ENCODE data around the gene VWA7. TPM values are rescaled to one million over a fixed set of nuclear protein-coding genes. Genes with fewer than 3 reads are reported as not detected.

Gene VWA7
- total RNA-seq, 1 donor from 2014 or later, result 0.54 TPM

GRCh38 chr6:31777667-31778050 is 531 bp upstream of the VWA7 start:
- Mint-ChIP-seq H3K27ac (ENCODE audit: unreplicated experiment) (no peak overlapping the region), H3K4me3 (ENCODE audit: unreplicated experiment) (no peak overlapping the region), H3K27me3 (ENCODE audit: low read depth, unreplicated experiment) (no peaks in the 10 kb centered on the region), H3K4me1 (ENCODE audit: low read depth, unreplicated experiment) (peaks cover 6% of the 10 kb centered on the region), H3K36me3 (ENCODE audit: low read depth, unreplicated experiment) (peaks cover 21% of the 10 kb centered on the region), H3K9me3 (ENCODE audit: unreplicated experiment) (no peaks in the 10 kb centered on the region)
- DNase-seq (ENCODE audit: low read depth) (no peak), FAIRE-seq (no peak)
- Histone ChIP-seq H3K27ac (ENCODE audit: low read depth, low read length) (peak overlapping the region; percentile 21), H3K27me3 (ENCODE audit: insufficient read depth, low read length) (no peaks in the 10 kb centered on the region), H2AFZ (ENCODE audit: low read depth, low read length) (no peak overlapping the region), H3K79me2 (ENCODE audit: insufficient read depth, low read length) (no peaks in the 10 kb centered on the region), H4K20me1 (ENCODE audit: insufficient read depth, low read length) (peaks cover 9% of the 10 kb centered on the region), H3K9ac (ENCODE audit: low read length) (no peak overlapping the region), H3K4me3 (ENCODE audit: insufficient read depth, low read depth, low read length) (no peak overlapping the region), H3K9me3 (ENCODE audit: insufficient read depth, low read depth, low read length) (no peaks in the 10 kb centered on the region), H3K4me2 (ENCODE audit: low read length) (peak overlapping the region; percentile 81), H3K4me1 (ENCODE audit: insufficient read depth, low read length) (peaks cover 16% of the 10 kb centered on the region), H3K36me3 (ENCODE audit: insufficient read depth, low read length) (no peaks in the 10 kb centered on the region)
- no peak for TF ChIP-seq EZH2 (IDR thresholded peaks at IDR 0.05; ENCODE audit: insufficient read depth, low read length)
- TF ChIP-seq, protein P1, sequence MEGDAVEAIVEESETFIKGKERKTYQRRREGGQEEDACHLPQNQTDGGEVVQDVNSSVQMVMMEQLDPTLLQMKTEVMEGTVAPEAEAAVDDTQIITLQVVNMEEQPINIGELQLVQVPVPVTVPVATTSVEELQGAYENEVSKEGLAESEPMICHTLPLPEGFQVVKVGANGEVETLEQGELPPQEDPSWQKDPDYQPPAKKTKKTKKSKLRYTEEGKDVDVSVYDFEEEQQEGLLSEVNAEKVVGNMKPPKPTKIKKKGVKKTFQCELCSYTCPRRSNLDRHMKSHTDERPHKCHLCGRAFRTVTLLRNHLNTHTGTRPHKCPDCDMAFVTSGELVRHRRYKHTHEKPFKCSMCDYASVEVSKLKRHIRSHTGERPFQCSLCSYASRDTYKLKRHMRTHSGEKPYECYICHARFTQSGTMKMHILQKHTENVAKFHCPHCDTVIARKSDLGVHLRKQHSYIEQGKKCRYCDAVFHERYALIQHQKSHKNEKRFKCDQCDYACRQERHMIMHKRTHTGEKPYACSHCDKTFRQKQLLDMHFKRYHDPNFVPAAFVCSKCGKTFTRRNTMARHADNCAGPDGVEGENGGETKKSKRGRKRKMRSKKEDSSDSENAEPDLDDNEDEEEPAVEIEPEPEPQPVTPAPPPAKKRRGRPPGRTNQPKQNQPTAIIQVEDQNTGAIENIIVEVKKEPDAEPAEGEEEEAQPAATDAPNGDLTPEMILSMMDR (IDR thresholded peaks at IDR 0.05; ENCODE audit: insufficient read depth, low read depth, low read length), result no peak

GRCh38 chr6:31776485-31776988 is 591 bp downstream of the VWA7 start:
- Histone ChIP-seq H4K20me1 (ENCODE audit: insufficient read depth, low read length) (peaks cover 4% of the 10 kb centered on the region), H3K36me3 (ENCODE audit: insufficient read depth, low read length) (no peaks in the 10 kb centered on the region), H3K4me2 (ENCODE audit: low read length) (peak overlapping the region; percentile 81), H3K9ac (ENCODE audit: low read length) (peak overlapping the region; percentile 46), H3K27ac (ENCODE audit: low read depth, low read length) (no peak overlapping the region), H3K4me1 (ENCODE audit: insufficient read depth, low read length) (peaks cover 16% of the 10 kb centered on the region), H3K27me3 (ENCODE audit: insufficient read depth, low read length) (no peaks in the 10 kb centered on the region), H2AFZ (ENCODE audit: low read depth, low read length) (no peak overlapping the region), H3K4me3 (ENCODE audit: insufficient read depth, low read depth, low read length) (no peak overlapping the region), H3K79me2 (ENCODE audit: insufficient read depth, low read length) (no peaks in the 10 kb centered on the region), H3K9me3 (ENCODE audit: insufficient read depth, low read depth, low read length) (no peaks in the 10 kb centered on the region)
- Mint-ChIP-seq H3K9me3 (ENCODE audit: unreplicated experiment) (no peaks in the 10 kb centered on the region), H3K27ac (ENCODE audit: unreplicated experiment) (peak overlapping the region; percentile 41), H3K4me1 (ENCODE audit: low read depth, unreplicated experiment) (peaks cover 6% of the 10 kb centered on the region), H3K36me3 (ENCODE audit: low read depth, unreplicated experiment) (peaks cover 15% of the 10 kb centered on the region), H3K27me3 (ENCODE audit: low read depth, unreplicated experiment) (no peaks in the 10 kb centered on the region), H3K4me3 (ENCODE audit: unreplicated experiment) (no peak overlapping the region)
- no peak for DNase-seq (ENCODE audit: low read depth)
- FAIRE-seq, result no peak
- TF ChIP-seq, protein P1 (IDR thresholded peaks at IDR 0.05; ENCODE audit: insufficient read depth, low read depth, low read length), result no peak
- TF ChIP-seq EZH2 (IDR thresholded peaks at IDR 0.05; ENCODE audit: insufficient read depth, low read length), result no peak

GRCh38 chr6:31775633-31776484 is 1.3 kb downstream of the VWA7 start:
- Histone ChIP-seq H3K27ac (ENCODE audit: low read depth, low read length) (no peak overlapping the region), H3K4me2 (ENCODE audit: low read length) (no peak overlapping the region), H3K4me1 (ENCODE audit: insufficient read depth, low read length) (peaks cover 16% of the 10 kb centered on the region), H2AFZ (ENCODE audit: low read depth, low read length) (no peak overlapping the region), H3K9ac (ENCODE audit: low read length) (no peak overlapping the region), H3K36me3 (ENCODE audit: insufficient read depth, low read length) (no peaks in the 10 kb centered on the region), H3K9me3 (ENCODE audit: insufficient read depth, low read depth, low read length) (no peaks in the 10 kb centered on the region), H3K79me2 (ENCODE audit: insufficient read depth, low read length) (no peaks in the 10 kb centered on the region), H3K4me3 (ENCODE audit: insufficient read depth, low read depth, low read length) (no peak overlapping the region), H3K27me3 (ENCODE audit: insufficient read depth, low read length) (no peaks in the 10 kb centered on the region), H4K20me1 (ENCODE audit: insufficient read depth, low read length) (peaks cover 4% of the 10 kb centered on the region)
- peaks cover 6% of the 10 kb centered on the region for H3K4me1 Mint-ChIP-seq (ENCODE audit: low read depth, unreplicated experiment)
- FAIRE-seq (no peak), DNase-seq (ENCODE audit: low read depth) (no peak)
- no peak for TF ChIP-seq EZH2 (IDR thresholded peaks at IDR 0.05; ENCODE audit: insufficient read depth, low read length)
- TF ChIP-seq, protein P1 (IDR thresholded peaks at IDR 0.05; ENCODE audit: insufficient read depth, low read depth, low read length), result no peak
- H3K27ac Mint-ChIP-seq (ENCODE audit: unreplicated experiment), result peak overlapping the region; percentile 41
- no peaks in the 10 kb centered on the region for H3K27me3 Mint-ChIP-seq (ENCODE audit: low read depth, unreplicated experiment)
- no peaks in the 10 kb centered on the region for H3K9me3 Mint-ChIP-seq (ENCODE audit: unreplicated experiment)
- H3K36me3 Mint-ChIP-seq (ENCODE audit: low read depth, unreplicated experiment), result peaks cover 13% of the 10 kb centered on the region
- H3K4me3 Mint-ChIP-seq (ENCODE audit: unreplicated experiment), result no peak overlapping the region
